Spleen (tissue), 11 donors: ENCODE data around the gene CREB3L2. TPM values are rescaled to one million over a fixed set of nuclear protein-coding genes. Genes with fewer than 3 reads are reported as not detected.

ENCODE experiments used
- DNase-seq: peaks from one replicate; pipeline ENCODE4 v3.0.0-alpha.2; 2020
- H3K27ac ChIP-seq, 8 donors: fragments of 200-600 bp; sonication (generic) in 7 of 8; 1 replicate in 4 of 8; 2 replicates in 4 of 8; pipeline versions ENCODE4 v1.5.0 to v1.8.0; 2016 to 2021; ENCODE audit warnings: inconsistent platforms in 4 of 8, mild to moderate bottlenecking in 4 of 8, moderate library complexity in 1 of 8
- H3K27me3 ChIP-seq, 7 donors: fragments of 200-600 bp; sonication (generic) in 6 of 7; replicated peaks in 1 of 7; 1 replicate in 4 of 7; 2 replicates in 3 of 7; pipeline versions ENCODE4 v1.5.0 to v1.8.0; 2016 to 2021; ENCODE audit warnings: inconsistent platforms in 3 of 7, mild to moderate bottlenecking in 1 of 7
- H3K36me3 ChIP-seq, 6 donors: fragments of 200-600 bp; sonication (generic) in 5 of 6; 1 replicate in 4 of 6; 2 replicates in 2 of 6; pipeline versions ENCODE4 v1.5.0 to v1.8.0; 2016 to 2021; ENCODE audit warnings: inconsistent platforms in 2 of 6
- H3K4me1 ChIP-seq, 6 donors: fragments of 200-600 bp; sonication (generic) in 5 of 6; 1 replicate in 3 of 6; 2 replicates in 3 of 6; pipeline versions ENCODE4 v1.5.0 to v1.8.0; 2016 to 2021; ENCODE audit warnings: inconsistent platforms in 3 of 6
- H3K4me3 ChIP-seq, 8 donors: fragments of 200-600 bp; sonication (generic) in 7 of 8; 1 replicate in 4 of 8; 2 replicates in 4 of 8; pipeline versions ENCODE4 v1.5.0 to v1.8.0; 2016 to 2021; ENCODE audit warnings: inconsistent platforms in 4 of 8, mild to moderate bottlenecking in 4 of 8, moderate library complexity in 2 of 8
- H3K9me3 ChIP-seq, 8 donors: fragments of 200-600 bp; sonication (generic) in 7 of 8; 1 replicate in 4 of 8; 2 replicates in 4 of 8; pipeline versions ENCODE4 v1.5.0 to v1.8.0; 2016 to 2021; ENCODE audit warnings: inconsistent platforms in 4 of 8
- CTCF ChIP-seq, 11 experiments: fragments of 200-600 bp in 7 of 11; fragments of 450-650 bp in 4 of 11; sonication (generic) in 4 of 11; IDR thresholded peaks in 8 of 11; conservative IDR thresholded peaks in 3 of 11; 1 replicate in 7 of 11; 2 replicates in 4 of 11; pipeline versions ENCODE4 v1.4.0 to v1.8.0; 2016 to 2021; ENCODE audit warnings: antibody characterized with exemption in 11 of 11, inconsistent platforms in 4 of 11, mild to moderate bottlenecking in 1 of 11
- POLR2A ChIP-seq, 3 donors: fragments of 450-650 bp; IDR thresholded peaks; one replicate each; pipeline ENCODE4 v1.5.1; 2017; ENCODE audit warnings: antibody characterized with exemption in 3 of 3, mild to moderate bottlenecking in 1 of 3
- POLR2AphosphoS5 ChIP-seq, 3 donors: sonication (generic); formaldehyde crosslinking; IDR thresholded peaks; one replicate each; pipeline ENCODE4 v1.5.1; 2017; ENCODE audit warnings: antibody characterized with exemption in 3 of 3
- WGBS, 5 donors: extraction: QIAGEN DNeasy Blood & Tissue Kit in 3 of 5; methylation state at CpG; one replicate each; pipeline versions ENCODE4 v1.1.5 to v1.1.7; 2013 to 2018; 5-methylcytosine and 5-hydroxymethylcytosine counted together
- intact Hi-C: fragments of 100-400 bp; cut with DNase I; formaldehyde crosslinking; loops from one replicate; pipeline ENCODE4 v1.15.0; 2023; ENCODE audit warnings: low total_unique reads
- polyA plus RNA-seq, 3 donors: library from polyadenylated mRNA; stranded (reverse); fragments of 200-250 nt; gene quantifications; one replicate each; pipeline ENCODE4 v1.2.1, GENCODE V29; 2013
- total RNA-seq, 7 donors: library from RNA; depleted of rRNA in 3 of 7; stranded (reverse); fragments of >200 nt in 3 of 7; fragmentation: NEBNext Ultra II Directional in 4 of 7; extraction: Animal tissue kit (Norgen Biotek cat#: 25700) in 4 of 7; gene quantifications; one replicate each; pipeline versions ENCODE4 v1.1.0 to v1.2.1, GENCODE V29; 2016 to 2021
- donor health status: healthy with polysubstance abuse.
- donor health status: DM: no; HTN: no; CAD: no; lungs with moderate emphysema.
- donor health status: DM: no; HTN: no; CAD: no.
- donor health status: Bipolar disorder and iron deficiency.
- donor health status: healthy.
- donor health status: DM: no; HTN: no; CAD: no.
- donor health status: DM: yes; HTN: yes; CAD: no.

The CREB3L2 gene
- total and polyA plus RNA-seq, 10 donors = 3.5 to 68.4 (median 42.4) TPM

- Histone ChIP-seq H3K4me1 (peaks cover 25 to 96% (median 74%) of the 10 kb centered on the region in 6 donors), H3K27ac (peak overlapping the region in 4 of 8 donors; percentile 46 to 77 (median 54)), H3K36me3 (no peaks in the 10 kb centered on the region), H3K9me3 (no peaks in the 10 kb centered on the region), H3K27me3 (no peaks in the 10 kb centered on the region), H3K4me3 (no peak overlapping the region)
- DNase-seq = no peak
- 75 to 85% (median 78%) methylated on average over 5 of the region's 5 CpGs for WGBS, 5 donors
- no peak for TF ChIP-seq CTCF (IDR thresholded peaks at IDR 0.05 in 8 of 11, conservative IDR thresholded peaks at IDR 0.05 in 3 of 11)
- TF ChIP-seq POLR2A (IDR thresholded peaks at IDR 0.05) = no peak
- no peak for TF ChIP-seq POLR2AphosphoS5 (IDR thresholded peaks at IDR 0.05)
- intact Hi-C loops = no loop called here
These were observed 9.8 kb downstream of the CREB3L2 start for GRCh38 chr7:137992104-137992549.

- Histone ChIP-seq H3K9me3 (no peaks in the 10 kb centered on the region), H3K27ac (peak overlapping the region in 6 of 8 donors; percentile 47 to 89 (median 74)), H3K36me3 (no peaks in the 10 kb centered on the region), H3K4me1 (peaks cover 25 to 96% (median 76%) of the 10 kb centered on the region in 6 donors), H3K4me3 (no peak overlapping the region), H3K27me3 (no peaks in the 10 kb centered on the region)
- DNase-seq = no peak
- WGBS, 5 donors = 39 to 58% (median 47%) methylated on average over 5 of the region's 5 CpGs
- intact Hi-C loops = no loop called here
- TF ChIP-seq POLR2AphosphoS5 (IDR thresholded peaks at IDR 0.05) = peak in 1 of 3 donors; percentile 77
- no peak for TF ChIP-seq POLR2A (IDR thresholded peaks at IDR 0.05)
- TF ChIP-seq CTCF (IDR thresholded peaks at IDR 0.05 in 8 of 11, conservative IDR thresholded peaks at IDR 0.05 in 3 of 11) = no peak
These were observed 11.5 kb downstream of the CREB3L2 start for GRCh38 chr7:137990251-137990941.

- H3K4me3 ChIP-seq = no peak overlapping the region
- no peak for DNase-seq
- 73 to 88% (median 84%) methylated on average over 4 of the region's 4 CpGs for WGBS, 5 donors
- intact Hi-C loops = no loop called here
- no peaks in the 10 kb centered on the region for H3K36me3 ChIP-seq
- H3K27ac ChIP-seq = peak overlapping the region in 4 of 8 donors; percentile 71 to 89 (median 78)
- no peaks in the 10 kb centered on the region for H3K9me3 ChIP-seq
- no peak for TF ChIP-seq CTCF (IDR thresholded peaks at IDR 0.05 in 8 of 11, conservative IDR thresholded peaks at IDR 0.05 in 3 of 11)
- no peak for TF ChIP-seq POLR2AphosphoS5 (IDR thresholded peaks at IDR 0.05)
- no peak for TF ChIP-seq POLR2A (IDR thresholded peaks at IDR 0.05)
- peaks cover 25 to 99% (median 84%) of the 10 kb centered on the region in 6 donors for H3K4me1 ChIP-seq
- no peaks in the 10 kb centered on the region for H3K27me3 ChIP-seq
These were observed 12.3 kb downstream of the CREB3L2 start for GRCh38 chr7:137989590-137989989.

GRCh38 chr7:137989094-137989493 is 12.8 kb downstream of the CREB3L2 start:
- no peak for DNase-seq
- intact Hi-C loops = no loop called here
- TF ChIP-seq POLR2A (IDR thresholded peaks at IDR 0.05) (no peak), CTCF (IDR thresholded peaks at IDR 0.05 in 8 of 11, conservative IDR thresholded peaks at IDR 0.05 in 3 of 11) (no peak), POLR2AphosphoS5 (IDR thresholded peaks at IDR 0.05) (no peak)
- no peaks in the 10 kb centered on the region for H3K36me3 ChIP-seq
- 86 to 91% (median 89%) methylated on average over 7 of the region's 7 CpGs for WGBS, 5 donors
- H3K4me1 ChIP-seq = peaks cover 25 to 100% (median 83%) of the 10 kb centered on the region in 6 donors
- H3K9me3 ChIP-seq = no peaks in the 10 kb centered on the region
- H3K27me3 ChIP-seq = no peaks in the 10 kb centered on the region
- H3K4me3 ChIP-seq = no peak overlapping the region
- peak overlapping the region in 4 of 8 donors; percentile 71 to 89 (median 78) for H3K27ac ChIP-seq
